ENCODE results near the gene PTPRU. TPM values are rescaled to one million over a fixed set of nuclear protein-coding genes. Genes with fewer than 3 reads are reported as not detected.

The PTPRU gene
- total and polyA plus RNA-seq, 4 donors: 1.6 to 15.1 (median 6.0) TPM

- H3K9me3 ChIP-seq (ENCODE audit: control insufficient read depth in 4 of 4, low read length in 3 of 4): no peaks in the 10 kb centered on the region
- TF ChIP-seq, protein P1, sequence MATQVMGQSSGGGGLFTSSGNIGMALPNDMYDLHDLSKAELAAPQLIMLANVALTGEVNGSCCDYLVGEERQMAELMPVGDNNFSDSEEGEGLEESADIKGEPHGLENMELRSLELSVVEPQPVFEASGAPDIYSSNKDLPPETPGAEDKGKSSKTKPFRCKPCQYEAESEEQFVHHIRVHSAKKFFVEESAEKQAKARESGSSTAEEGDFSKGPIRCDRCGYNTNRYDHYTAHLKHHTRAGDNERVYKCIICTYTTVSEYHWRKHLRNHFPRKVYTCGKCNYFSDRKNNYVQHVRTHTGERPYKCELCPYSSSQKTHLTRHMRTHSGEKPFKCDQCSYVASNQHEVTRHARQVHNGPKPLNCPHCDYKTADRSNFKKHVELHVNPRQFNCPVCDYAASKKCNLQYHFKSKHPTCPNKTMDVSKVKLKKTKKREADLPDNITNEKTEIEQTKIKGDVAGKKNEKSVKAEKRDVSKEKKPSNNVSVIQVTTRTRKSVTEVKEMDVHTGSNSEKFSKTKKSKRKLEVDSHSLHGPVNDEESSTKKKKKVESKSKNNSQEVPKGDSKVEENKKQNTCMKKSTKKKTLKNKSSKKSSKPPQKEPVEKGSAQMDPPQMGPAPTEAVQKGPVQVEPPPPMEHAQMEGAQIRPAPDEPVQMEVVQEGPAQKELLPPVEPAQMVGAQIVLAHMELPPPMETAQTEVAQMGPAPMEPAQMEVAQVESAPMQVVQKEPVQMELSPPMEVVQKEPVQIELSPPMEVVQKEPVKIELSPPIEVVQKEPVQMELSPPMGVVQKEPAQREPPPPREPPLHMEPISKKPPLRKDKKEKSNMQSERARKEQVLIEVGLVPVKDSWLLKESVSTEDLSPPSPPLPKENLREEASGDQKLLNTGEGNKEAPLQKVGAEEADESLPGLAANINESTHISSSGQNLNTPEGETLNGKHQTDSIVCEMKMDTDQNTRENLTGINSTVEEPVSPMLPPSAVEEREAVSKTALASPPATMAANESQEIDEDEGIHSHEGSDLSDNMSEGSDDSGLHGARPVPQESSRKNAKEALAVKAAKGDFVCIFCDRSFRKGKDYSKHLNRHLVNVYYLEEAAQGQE (IDR thresholded peaks at IDR 0.05): no peak
- no peak for TF ChIP-seq JUND (IDR thresholded peaks at IDR 0.05)
- TF ChIP-seq RAD21 (IDR thresholded peaks at IDR 0.05): no peak
- TF ChIP-seq NR2F2 (IDR thresholded peaks at IDR 0.05): no peak
- no peak for TF ChIP-seq HNF4A (conservative IDR thresholded peaks at IDR 0.05)
- no peak for TF ChIP-seq GABPA (IDR thresholded peaks at IDR 0.05 in 1 of 2, conservative IDR thresholded peaks at IDR 0.05 in 1 of 2)
- TF ChIP-seq TAF1 (conservative IDR thresholded peaks at IDR 0.05): no peak
- no peak for TF ChIP-seq SP1 (IDR thresholded peaks at IDR 0.05)
- TF ChIP-seq RXRA (IDR thresholded peaks at IDR 0.05): no peak
- TF ChIP-seq, protein P2, sequence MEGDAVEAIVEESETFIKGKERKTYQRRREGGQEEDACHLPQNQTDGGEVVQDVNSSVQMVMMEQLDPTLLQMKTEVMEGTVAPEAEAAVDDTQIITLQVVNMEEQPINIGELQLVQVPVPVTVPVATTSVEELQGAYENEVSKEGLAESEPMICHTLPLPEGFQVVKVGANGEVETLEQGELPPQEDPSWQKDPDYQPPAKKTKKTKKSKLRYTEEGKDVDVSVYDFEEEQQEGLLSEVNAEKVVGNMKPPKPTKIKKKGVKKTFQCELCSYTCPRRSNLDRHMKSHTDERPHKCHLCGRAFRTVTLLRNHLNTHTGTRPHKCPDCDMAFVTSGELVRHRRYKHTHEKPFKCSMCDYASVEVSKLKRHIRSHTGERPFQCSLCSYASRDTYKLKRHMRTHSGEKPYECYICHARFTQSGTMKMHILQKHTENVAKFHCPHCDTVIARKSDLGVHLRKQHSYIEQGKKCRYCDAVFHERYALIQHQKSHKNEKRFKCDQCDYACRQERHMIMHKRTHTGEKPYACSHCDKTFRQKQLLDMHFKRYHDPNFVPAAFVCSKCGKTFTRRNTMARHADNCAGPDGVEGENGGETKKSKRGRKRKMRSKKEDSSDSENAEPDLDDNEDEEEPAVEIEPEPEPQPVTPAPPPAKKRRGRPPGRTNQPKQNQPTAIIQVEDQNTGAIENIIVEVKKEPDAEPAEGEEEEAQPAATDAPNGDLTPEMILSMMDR (IDR thresholded peaks at IDR 0.05; ENCODE audit: low read depth, low read length, missing input control): no peak
- TF ChIP-seq, protein P3, sequence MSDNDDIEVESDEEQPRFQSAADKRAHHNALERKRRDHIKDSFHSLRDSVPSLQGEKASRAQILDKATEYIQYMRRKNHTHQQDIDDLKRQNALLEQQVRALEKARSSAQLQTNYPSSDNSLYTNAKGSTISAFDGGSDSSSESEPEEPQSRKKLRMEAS (IDR thresholded peaks at IDR 0.05): no peak
- TF ChIP-seq, protein P4, sequence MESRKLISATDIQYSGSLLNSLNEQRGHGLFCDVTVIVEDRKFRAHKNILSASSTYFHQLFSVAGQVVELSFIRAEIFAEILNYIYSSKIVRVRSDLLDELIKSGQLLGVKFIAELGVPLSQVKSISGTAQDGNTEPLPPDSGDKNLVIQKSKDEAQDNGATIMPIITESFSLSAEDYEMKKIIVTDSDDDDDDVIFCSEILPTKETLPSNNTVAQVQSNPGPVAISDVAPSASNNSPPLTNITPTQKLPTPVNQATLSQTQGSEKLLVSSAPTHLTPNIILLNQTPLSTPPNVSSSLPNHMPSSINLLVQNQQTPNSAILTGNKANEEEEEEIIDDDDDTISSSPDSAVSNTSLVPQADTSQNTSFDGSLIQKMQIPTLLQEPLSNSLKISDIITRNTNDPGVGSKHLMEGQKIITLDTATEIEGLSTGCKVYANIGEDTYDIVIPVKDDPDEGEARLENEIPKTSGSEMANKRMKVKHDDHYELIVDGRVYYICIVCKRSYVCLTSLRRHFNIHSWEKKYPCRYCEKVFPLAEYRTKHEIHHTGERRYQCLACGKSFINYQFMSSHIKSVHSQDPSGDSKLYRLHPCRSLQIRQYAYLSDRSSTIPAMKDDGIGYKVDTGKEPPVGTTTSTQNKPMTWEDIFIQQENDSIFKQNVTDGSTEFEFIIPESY (IDR thresholded peaks at IDR 0.05): no peak
- TF ChIP-seq, protein P5, sequence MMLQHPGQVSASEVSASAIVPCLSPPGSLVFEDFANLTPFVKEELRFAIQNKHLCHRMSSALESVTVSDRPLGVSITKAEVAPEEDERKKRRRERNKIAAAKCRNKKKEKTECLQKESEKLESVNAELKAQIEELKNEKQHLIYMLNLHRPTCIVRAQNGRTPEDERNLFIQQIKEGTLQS (IDR thresholded peaks at IDR 0.05): no peak
- TF ChIP-seq FOXA2 (IDR thresholded peaks at IDR 0.05): no peak
- TF ChIP-seq FOXA1 (IDR thresholded peaks at IDR 0.05): no peak
- TF ChIP-seq EGR1 (IDR thresholded peaks at IDR 0.05; ENCODE audit: low read depth in 2 of 2): no peak
- TF ChIP-seq HNF4G (IDR thresholded peaks at IDR 0.05): no peak
- no peak for TF ChIP-seq YY1 (IDR thresholded peaks at IDR 0.05)
- WGBS: 94% methylated on average over 6 of the region's 6 CpGs
- H3K36me3 ChIP-seq (ENCODE audit: control insufficient read depth in 4 of 4, insufficient read depth in 3 of 4, low read depth in 1 of 4, low read length in 3 of 4): peaks cover 0 to 8% (median 3%) of the 10 kb centered on the region in 4 donors
- H3K27ac ChIP-seq (ENCODE audit: low read depth in 1 of 2, low read length in 2 of 2): no peak overlapping the region
- no peaks in the 10 kb centered on the region for H3K4me1 ChIP-seq (ENCODE audit: control insufficient read depth in 4 of 4, insufficient read depth in 4 of 4, low read length in 3 of 4)
- DNase-seq (ENCODE audit: low spot score): no peak
- no peak overlapping the region for H3K4me3 ChIP-seq (ENCODE audit: low read depth in 1 of 3, low read length in 3 of 3)
- H3K27me3 ChIP-seq (ENCODE audit: control insufficient read depth in 4 of 4, insufficient read depth in 4 of 4, low read length in 3 of 4): no peaks in the 10 kb centered on the region
- no peak overlapping the region for H3K9ac ChIP-seq (ENCODE audit: low read depth in 1 of 2, low read length in 2 of 2)
These were observed 12.8 kb upstream of the PTPRU start for GRCh38 chr1:29223521-29223920.
